Measurements from ENCODE around the gene PAK6.

The PAK6 gene

DNA sequence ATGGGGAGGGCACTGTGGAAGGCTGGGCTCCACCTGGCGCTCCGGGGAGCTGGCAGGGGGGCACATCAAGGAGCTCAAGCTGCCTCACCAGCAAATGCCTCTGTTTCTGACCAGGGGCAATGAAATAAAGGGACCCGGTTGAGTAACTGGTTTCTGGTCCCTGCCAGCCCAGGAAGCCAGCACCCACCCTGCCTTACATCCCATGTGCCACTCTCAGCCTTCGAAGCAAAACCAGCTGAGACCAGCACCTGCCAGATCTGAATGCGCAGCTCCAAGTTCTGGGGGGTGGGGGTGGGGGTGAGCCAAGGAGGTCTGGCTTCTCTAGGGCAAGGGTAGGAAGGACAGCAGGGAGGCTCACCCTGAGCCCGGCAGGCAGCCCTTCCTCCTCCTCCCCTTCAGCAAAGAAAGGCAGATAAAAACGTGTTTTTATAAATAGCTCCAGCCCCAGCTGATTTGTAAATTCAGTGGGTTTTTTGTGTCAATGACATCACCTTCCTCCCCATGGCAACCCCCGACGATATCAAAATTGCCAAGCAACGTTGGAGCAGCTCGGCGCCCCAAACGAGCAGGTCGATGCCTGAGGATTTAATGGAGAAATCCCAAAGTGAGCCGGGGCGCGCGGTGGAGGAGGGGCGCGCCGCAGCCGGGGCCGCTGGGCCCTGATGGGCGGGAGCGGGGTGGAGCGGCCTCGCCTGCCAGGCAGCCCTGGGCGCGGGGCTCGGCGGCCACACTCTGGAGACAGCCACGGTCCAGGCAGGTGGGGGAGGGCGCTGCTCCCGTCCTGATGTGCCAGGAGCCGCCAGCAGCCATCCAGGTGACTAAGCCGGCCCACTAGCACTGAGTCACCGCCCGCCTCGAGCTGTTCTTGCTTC lies at the start of gene PAK6:
TSS of gene PAK6 (plus strand) at position 532 of the 872 bp plus-strand sequence. CDS start 25,723 bp downstream, outside the sequence.
- DNase-seq (ENCODE audit: low read depth in 2 of 2) = peak; percentile 24 to 43

DNA sequence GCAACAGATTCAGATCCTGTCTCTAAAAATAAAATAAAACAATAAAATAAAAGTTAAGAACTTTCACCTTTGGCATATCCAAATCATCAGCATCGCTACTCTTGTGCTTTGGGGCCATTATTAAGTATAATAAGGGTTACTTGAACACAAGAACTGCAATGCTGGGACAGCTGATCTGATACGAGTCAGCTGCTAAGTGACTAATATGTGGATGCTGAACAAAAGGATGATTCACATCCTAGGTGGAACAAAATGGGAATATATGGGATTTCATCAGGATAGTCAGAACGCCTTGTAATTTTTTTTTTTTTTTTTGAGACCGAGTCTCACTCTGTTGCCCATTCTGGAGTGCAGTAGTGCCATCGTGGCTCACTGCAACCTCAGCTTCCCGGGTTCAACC lies 48.3 kb upstream of the PAK6 start:
- no peak for DNase-seq (ENCODE audit: low read depth in 2 of 2)

DNA sequence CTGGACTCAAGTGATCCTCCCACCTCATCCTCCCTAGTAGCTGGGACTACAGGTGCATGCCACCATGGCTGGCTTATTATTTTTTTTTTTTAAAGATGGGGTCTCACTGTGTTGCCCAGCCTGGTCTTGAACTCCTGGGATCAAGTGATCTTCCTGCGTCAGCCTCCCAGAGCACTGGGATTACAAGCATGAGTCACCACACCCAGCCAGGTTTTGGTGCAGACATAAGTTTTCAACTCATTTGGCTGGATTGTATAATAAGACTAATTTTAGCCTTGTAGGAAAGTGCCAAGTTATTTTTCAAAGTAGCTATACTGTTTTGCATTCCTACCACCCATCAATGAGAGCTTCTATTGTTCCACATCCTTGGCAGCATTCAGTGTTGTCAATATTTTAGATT lies 45.9 kb upstream of the PAK6 start:
- DNase-seq (ENCODE audit: low read depth in 2 of 2) = no peak

DNA sequence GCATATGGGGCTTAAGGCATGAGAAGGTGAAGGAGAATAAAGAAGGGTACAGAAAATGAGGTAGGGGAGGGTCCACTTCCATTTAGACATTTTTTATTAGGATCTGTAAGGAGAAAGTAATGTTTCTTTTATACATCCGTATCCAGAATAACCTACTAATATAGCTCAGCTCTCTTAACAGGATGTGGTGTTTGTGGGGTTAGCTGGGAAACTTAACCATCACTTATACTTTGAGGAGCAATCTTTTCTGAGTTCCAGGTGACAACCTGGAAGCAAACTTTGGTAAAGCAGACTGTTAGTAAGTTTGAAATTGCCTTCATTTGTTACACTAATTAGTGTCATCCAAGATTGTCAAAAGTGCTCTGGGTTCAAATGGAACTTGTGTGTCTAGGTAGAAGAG lies 41.4 kb upstream of the PAK6 start:
- no peak for DNase-seq (ENCODE audit: low read depth in 2 of 2)

DNA sequence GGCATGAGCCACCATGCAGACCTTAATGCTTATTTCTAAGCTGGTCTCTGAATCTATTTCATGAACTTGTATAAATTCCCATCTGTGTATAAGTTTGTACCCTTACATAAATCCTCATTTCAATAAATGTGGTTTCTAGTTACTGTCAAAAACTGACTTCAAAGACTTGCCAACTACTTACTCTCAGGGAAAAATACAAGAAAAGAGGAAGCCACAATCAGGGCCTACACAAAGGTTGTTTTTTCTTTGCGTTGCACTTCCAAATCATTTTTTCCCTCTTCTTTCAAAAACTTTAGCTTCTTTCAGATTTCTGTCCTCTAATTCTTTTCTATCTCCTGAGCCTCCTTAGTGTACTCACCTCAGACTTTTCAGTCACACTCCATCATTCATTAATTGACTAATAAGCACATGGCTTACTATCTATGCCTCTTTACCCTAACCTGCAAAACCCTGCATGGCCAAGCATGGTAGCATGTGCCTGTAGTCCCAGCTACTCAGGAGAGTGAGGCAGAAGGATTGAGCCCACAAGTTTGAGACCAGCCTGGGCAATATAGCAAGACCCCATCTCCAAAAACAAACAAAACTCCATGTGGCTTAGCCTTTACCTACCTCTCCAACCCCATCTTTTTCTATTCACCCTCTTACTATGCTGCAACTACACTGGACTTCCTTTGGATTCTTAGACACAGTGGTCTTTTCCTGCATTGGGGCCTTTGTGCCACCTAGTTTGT lies 40.3 kb upstream of the PAK6 start:
- no peak for DNase-seq (ENCODE audit: low read depth in 2 of 2)

DNA sequence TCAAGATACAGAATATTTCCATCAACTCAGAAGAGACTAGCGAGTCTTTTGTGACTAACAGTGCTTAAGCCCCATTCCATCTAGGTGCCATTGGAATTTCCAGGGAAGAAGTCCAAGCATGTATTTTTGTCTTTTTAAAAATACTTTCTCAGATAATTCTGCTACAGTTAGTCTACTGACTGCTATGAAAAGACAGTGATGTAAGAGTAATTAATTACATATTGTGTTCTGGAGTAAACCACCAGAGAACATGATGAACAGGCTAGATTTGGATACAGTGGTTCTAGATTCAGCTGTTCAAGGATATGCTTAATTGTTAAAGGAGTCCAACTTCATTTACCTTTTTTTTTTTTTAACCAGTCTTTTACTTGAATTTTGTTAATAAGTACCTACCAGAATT lies 34.8 kb upstream of the PAK6 start:
- no peak for DNase-seq (ENCODE audit: low read depth in 2 of 2)

DNA sequence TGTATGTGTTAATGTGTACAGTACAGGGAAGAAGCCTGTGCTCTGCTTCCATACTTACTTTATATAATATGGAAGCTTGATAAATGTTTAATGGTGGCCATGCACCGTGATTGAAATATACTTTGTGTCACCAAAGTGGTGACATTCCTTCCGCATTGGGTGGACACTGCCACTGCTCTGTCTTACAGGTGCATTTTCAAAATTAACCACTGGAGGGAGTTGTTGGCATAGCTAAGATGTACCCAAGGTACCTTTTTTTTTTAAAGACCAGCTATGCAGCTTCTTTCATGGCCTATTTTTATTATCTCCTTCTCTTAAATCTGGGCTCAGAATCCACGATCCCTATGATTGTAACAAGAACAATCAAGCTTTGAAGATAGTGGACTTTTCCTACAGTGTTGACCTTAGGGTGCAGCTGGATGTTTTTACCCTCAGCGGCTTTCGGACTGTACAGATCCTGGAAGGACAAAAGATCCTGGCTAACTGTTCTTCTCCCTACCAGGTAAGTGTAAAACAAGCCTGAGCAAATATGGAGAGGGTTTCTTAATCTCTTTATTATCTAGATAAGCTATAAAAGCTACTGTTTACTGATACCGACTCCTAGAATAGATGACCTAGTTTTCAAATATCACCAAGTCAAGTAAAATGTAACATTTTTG lies 21.6 kb upstream of the PAK6 start:
- peak in 1 of 2 donors; percentile 27 for DNase-seq (ENCODE audit: low read depth in 2 of 2)

DNA sequence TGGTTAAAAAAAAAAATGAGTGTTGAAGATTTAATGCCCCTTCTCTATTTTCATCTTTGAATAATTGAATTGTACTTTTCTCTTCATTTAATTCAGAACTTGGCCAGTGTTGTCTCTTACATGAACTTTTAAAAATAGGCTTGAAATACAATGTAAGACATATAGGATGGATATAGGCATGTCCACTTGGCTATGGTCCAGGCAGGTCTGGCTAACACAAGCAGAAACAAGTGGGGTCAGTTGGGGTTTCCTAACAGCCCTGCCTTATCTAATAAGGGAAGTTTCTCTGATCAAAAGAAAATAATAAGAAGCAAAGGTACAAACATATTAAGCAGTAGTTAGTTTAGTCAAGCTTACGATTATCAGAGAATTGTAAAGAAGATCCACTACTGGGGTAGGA lies 19.1 kb upstream of the PAK6 start:
- DNase-seq (ENCODE audit: low read depth in 2 of 2) = no peak

DNA sequence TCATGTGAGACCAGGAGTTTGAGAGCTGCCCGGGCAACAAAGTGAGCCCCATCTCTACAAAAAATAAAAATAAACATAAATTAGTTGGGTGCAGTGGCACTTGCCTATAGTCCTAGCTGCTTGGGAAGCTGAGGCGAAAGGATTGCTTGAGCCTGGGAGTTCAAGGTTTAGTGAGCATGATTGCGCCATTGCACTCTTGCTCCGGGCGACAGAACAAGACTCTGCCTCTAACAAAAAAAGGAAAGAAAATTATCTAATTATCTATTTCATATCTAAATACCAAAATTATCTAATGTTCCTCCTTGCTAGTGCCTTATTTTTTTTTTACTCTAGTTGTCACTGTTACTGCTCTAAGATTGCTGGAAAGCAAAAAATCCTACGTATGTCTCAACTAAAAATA lies 16.7 kb upstream of the PAK6 start:
- DNase-seq (ENCODE audit: low read depth in 2 of 2) = no peak

DNA sequence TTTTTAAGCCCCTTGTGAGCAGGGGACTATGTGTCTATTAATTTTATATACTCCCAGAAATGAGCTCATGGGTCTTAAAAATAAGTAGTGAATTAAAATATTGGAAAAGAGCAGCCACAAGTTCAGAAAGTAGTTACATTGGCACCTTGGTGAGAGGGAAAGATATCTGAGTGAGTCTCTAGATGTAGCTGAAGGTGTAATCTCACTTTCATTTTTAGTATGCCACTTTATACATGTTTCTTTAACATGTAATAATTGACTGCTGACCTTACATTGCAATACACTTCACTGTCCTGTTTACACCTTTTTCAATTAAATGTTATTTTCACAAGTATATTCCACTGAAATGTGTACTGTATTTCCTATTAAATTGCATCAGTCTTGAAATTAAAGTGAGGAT lies 12.1 kb upstream of the PAK6 start:
- DNase-seq (ENCODE audit: low read depth in 2 of 2) = no peak

DNA sequence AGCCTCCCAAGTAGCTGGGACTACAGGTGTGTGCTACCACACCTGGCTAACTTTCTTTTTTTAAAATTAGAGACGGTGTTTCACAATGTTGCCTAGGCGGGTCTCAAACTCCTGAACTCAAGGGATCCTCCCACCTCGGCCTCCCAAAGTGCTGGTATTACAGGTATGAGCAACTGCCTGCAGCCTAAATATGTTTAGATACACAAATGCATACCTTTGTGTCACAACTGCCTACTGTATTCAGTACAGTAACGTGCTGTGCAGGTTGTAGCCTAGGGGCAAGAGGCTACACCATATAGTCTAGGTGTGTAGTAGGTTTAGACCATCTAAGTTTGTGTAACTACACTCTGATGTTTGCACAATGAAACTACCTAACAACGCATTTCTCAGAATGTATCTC lies 9.5 kb upstream of the PAK6 start:
- no peak for DNase-seq (ENCODE audit: low read depth in 2 of 2)

DNA sequence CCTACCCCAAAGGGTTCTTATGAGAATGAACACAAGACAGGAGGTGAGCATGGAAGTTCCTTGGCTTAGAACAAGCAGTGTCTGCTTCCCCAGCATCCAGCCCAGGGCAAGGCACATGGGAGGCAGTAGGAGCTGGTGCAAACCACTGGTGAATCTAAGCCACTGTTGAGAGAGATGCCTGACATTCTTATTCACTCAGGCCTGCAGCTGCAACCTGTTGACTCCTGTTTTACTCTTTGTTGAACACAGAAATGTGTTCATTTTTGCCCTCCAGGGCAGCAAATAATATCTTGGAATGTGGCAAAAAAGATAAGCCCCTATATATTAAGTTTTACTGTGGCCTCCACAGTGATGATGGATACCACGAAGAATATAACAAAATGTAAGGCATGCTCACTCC lies 8.9 kb upstream of the PAK6 start:
- DNase-seq (ENCODE audit: low read depth in 2 of 2) = no peak

DNA sequence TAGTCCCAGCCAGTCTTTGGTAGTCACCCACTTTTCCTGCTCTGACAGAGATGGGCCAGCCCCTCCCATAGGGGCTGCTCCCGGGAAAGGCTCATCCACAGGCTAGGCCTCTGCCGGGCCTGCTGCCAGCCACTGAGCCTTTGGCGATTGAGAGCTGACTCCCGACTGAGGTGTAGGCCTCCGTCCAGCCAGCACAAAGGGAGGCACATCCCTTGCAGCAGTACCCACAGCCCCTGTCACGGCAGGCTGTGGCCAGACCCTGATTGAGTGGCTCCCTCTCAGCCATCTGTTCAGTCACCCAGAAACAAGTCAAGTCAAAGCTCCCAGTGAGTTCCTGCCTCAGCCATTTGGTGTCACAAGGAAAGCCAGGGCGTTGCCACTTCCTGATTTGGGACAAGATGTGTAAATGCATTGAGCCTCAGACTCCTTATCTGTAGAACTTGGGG lies 6.2 kb upstream of the PAK6 start:
- DNase-seq (ENCODE audit: low read depth in 2 of 2) = no peak

DNA sequence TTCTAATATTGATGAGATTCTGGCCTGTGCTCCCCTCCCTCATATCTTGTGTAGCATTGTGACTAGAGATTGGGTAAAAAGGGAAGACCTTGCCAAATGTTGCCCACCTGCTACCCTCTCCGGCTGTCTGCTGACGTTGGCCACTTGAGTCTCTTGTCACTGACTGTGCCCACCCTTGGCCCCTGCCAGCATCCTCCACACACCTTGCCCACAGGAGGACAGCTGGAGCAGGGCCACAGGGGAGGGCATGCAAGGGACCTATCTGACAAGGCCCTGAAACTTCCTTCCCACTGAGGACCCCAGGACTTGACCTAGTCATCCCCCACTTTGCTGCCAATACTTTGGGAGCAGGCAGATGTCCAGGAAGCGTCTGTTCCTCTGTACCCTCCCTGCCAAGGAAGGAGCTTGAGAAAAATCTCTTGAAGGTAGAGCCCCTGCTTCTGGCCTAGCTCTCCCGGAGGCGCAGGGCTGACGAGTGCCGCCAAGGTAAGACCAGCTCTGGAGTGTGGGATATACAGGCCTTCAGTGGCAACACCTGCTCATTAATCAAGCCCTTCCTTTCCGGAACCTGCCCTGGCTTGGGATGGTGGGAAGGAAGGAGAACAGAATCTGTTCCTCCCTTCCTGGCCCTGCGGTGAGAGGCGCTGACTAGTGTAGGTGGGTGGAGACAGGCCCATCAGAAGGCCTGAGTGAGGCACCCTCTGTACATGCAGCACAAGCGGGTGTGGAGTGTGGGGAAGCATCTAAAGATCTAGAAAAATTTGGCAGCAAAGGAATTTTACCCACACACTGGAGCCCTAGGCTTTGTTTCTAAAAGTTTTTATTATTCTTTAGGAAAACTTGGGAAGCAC lies 4.9 kb upstream of the PAK6 start:
- no peak for DNase-seq (ENCODE audit: low read depth in 2 of 2)

DNA sequence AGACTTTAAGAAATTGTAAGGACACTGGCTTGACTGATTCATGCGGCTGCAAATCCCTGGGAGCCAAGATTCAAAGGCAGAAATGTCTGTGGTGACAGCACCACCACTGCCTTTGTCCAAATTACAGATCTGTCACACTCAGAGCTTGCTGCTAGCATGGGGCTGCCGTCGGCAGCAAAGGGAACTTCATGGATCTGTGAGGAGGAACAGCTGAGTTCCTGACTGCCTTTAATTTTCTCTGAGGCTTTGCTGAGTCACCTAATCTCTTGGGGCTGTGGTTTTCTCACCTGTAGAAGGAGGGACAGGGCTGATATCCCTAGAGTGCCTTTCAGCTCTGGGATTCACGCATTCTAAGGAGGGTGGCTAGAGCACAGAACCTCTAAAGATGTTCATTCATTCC lies 4.1 kb upstream of the PAK6 start:
- DNase-seq (ENCODE audit: low read depth in 2 of 2) = no peak

DNA sequence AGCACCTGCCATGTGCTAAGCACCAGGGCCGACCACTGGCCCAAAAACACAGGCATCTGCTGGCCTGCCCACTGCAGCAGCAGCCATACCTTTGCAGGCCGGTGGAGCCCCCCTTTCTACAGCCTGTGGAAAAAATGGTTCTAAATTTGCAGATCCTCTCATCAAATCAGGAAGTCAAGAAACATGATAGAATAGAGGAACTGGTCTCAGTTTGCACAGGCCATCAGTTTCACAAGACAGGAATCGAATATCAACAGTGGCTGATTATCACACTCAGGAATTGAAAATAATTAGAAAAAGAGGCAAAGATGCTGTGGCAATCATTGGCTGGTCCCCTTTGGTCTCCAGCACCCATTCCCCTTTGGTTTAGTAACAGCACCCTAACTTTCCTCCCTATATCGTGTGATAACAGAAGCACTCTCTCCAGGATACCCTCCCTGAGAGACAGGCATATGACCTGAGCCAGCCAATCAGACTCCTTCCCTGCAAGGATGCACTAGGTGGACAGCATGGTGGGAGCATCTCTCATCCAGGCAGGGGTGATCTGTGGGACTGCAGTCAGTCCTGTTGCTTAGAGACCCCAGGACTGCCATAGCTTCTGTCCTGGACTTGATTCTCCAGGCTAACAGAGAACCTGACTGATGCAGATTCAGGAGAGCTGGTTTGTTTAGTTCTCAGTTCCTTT lies 3.5 kb upstream of the PAK6 start:
- DNase-seq (ENCODE audit: low read depth in 2 of 2) = no peak

DNA sequence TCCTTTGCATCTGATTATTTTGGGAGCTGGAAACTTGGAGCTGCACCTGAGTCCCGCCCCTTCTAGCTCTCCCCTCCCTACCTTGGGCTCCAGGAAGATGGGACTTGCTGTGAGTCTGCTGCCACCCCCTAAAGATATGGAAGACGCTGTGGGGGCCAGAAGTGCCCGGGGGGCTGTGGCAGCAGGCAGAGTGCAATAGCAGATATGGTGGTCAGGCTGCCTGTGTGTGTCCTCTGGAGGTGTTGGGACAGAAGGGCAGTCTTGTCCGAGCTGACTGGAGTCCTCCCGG lies 485 bp downstream of the PAK6 start:
- no peak for DNase-seq (ENCODE audit: low read depth in 2 of 2)

DNA sequence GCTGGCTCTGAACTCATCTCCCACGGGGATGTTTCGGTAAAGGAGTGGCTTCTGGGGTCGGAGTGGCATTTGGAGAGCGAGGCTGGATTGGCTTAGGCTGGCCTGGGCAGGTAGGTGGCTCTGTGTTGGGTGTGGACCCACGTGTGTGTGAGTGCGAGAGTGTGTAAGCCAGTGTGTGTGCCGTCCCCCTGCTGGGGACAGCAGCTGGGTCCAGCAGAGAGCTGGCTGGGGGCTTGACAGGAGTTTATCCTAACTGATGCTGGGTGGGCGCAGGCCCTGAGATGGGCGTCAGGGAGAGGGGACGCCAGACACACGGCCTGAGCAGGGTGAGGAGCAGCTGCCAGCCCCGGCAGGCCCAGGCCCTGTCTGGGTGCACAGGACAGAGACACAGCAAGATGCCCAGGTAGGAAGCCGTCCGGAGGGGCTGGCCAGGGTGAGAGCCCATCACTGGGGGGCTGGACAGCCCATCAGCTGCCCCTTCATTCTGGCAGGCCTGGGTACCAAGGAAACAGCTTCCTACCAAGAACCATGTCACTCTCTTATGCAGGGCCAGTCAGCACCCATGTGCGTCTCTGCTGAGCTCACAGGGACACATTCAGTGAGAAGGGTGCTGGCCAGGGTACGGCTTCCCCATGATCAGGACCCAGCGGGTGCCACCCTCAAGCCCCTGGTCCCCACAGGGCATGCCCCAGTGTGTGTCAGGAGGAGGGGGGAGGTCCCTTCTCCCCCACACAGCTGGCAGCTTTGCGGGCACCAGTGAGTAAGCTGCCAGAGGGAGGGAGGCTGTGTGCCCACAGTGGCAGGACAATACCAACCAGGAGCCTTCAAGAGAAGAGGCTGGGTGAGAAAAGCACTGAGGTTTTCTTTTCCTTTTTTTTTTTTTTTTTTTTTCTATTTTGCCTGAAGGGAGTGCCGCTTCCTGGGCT lies 1.1 kb downstream of the PAK6 start:
- DNase-seq (ENCODE audit: low read depth in 2 of 2) = no peak

DNA sequence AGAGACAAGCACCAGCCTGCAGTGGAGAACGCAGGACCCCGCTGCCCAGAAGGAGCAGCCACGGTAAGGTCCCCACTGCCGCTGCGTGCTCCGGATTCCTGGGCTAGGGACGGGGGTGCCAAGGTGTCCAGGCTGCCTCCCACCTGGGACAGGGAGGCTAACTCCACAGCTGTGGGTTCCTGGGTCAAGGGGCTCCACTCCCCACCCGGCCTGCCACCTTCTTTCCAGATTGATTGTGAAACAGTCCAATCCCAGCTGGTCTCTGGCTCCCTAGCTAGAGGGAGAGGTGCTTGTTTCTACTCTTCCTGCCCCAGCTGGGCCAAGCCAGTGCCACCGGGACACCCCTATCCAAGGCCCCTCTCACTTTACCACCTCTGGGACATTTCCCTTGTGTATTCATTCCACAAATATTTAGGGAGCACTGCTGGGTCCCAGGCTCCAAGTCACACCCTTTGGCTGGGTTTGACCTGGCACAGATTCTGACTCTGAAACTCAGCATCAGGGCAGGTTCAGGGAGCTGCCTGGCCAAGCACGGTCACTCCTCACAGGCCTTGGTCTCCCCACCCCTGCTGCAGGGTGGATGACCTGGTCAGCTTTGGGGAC lies 1.9 kb downstream of the PAK6 start:
- no peak for DNase-seq (ENCODE audit: low read depth in 2 of 2)

All from stimulated activated CD4-positive, alpha-beta T cell treated with anti-CD3 and anti-CD28 coated beads, Interleukin-15, amount 100 ng/mL, for 48 hours (primary cell).